G401 (cell line): ENCODE measurements around the gene SLC39A11. TPM values are rescaled to one million over a fixed set of nuclear protein-coding genes. Genes with fewer than 3 reads are reported as not detected.
A peak's percentile ranks its signal among the peaks of the same experiment; 100 is the strongest.

Source experiments
- DNase-seq: peaks from one replicate; pipeline ENCODE4 v3.0.0-alpha.2; 2015; ENCODE audit warnings: low spot score
- in situ Hi-C: cut with HindIII; loops from 2 replicates; pipeline ENCODE4 v1.10.0; 2016; ENCODE audit warnings: low sequenced_read_pairs, mixed read lengths
- total RNA-seq: library from RNA; depleted of rRNA; stranded (reverse); fragments of >200 nt; shearing (Covaris generic); gene quantifications from 2 replicates; pipeline ENCODE4 v1.2.3, GENCODE V29; 2014

The SLC39A11 gene
- total RNA-seq, 1 experiment from 2014 or later, result 4.1 TPM

DNA sequence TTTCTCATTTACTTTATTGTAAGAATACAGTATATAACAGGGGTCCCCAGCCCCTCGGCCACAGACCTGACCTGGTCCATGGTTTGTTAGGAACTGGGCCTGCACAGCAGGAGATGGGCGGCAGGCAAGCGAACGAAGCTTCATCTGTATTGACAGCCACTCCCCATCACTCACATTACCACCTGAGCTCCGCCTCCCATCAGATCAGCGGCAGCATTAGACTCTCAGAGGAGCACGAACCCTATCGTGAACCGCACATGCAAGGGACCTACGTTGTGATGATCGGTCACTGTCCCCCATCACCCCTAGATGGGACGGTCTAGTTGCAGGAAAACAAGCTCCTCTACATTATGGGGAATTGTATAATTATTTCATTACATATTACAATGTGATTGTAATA is 410.6 kb downstream of the SLC39A11 start:
- DNase-seq, result no peak
- in situ Hi-C loops, result no loop called here

DNA sequence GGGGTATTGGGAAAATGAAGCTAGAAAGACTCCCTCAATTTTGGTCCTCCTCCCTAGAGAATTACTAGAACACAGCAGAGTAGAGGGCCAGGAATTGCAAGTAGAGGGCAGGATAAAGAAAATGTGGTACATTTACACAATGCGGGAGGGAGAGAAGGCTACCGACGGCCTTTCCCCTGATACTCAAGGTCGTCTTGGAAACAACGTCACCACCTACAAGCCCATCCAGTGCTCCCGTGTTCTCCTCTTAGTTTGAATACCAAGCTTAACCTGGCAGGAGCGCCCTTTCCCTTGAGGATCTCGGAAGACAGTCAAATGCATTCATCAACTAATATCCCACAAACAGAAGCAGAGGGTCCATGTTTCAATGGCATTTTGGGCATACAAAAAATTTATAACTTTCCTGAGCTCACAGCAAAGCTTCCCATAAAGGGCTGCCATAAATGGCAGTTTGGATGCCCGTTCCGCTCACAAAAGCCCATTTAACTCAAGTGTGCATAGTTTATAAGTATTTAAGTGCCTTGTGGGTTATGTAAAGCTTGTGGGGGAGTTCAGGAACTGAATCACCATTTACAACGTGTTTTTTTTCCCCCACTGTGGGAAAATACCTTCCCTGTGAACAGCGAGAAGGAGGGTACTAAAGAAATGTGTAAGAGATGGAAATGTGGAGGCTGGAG is 414.6 kb downstream of the SLC39A11 start:
- DNase-seq, result no peak
- in situ Hi-C loops, result no loop called here

DNA sequence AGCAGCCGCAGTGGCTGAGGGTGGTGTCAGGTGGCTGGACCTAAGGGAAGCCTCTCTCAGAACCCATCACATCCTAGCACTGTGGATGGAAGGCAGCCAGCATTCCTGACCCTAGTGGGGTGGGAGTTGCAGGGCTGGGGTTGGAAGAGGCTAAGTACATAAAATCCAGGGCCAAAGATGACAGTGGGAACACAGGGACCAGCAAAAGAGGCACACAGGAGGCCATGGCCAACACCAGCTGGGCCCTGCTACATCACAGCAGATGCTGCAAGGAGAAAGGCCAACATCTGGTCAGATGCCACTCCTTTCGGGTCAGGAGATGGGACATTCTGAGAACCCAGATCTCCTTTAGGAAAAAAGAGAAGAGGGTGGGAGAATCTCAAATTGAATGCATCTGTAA is 415.4 kb downstream of the SLC39A11 start:
- DNase-seq, result no peak
- in situ Hi-C loops, result no loop called here

DNA sequence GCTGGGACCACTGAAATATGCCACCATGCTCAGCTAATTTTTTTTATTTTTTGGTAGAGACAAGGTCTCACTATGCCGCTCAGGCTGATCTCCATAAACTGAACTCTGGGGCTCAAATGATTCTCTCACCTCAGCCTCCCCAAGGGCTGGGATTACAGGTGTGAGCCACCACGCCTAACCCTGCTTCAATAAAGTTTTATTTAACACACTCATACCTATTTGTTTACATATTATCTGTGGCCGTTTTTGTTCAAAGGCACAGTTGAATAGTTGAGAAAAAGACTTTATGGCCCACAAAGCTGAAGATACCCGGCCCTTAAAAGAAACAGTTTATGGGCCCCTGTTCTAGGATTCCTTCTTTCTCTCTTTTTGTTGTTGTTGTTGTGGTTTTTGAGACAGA is 419.8 kb downstream of the SLC39A11 start:
- in situ Hi-C loops, result no loop called here
- no peak for DNase-seq

DNA sequence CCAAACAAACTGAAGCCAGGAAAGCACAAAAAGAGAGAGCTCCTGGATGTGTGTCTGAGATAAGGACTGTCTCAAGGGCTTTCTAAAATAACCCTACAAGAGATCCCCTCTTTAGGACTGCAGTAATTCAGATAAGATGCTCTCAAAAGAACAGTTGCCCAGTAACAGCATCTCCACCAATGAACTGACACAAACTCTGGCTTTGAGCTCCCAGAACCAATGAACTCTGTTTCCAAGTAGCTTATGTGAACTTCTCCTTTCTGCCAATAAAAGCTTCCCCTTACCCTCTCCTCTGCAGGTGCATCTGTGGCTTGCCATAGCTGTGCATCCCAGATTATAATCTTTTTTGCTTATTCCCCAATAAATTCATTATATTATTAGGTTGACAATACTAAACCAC is 421.5 kb downstream of the SLC39A11 start:
- DNase-seq, result no peak
- in situ Hi-C loops, result no loop called here

DNA sequence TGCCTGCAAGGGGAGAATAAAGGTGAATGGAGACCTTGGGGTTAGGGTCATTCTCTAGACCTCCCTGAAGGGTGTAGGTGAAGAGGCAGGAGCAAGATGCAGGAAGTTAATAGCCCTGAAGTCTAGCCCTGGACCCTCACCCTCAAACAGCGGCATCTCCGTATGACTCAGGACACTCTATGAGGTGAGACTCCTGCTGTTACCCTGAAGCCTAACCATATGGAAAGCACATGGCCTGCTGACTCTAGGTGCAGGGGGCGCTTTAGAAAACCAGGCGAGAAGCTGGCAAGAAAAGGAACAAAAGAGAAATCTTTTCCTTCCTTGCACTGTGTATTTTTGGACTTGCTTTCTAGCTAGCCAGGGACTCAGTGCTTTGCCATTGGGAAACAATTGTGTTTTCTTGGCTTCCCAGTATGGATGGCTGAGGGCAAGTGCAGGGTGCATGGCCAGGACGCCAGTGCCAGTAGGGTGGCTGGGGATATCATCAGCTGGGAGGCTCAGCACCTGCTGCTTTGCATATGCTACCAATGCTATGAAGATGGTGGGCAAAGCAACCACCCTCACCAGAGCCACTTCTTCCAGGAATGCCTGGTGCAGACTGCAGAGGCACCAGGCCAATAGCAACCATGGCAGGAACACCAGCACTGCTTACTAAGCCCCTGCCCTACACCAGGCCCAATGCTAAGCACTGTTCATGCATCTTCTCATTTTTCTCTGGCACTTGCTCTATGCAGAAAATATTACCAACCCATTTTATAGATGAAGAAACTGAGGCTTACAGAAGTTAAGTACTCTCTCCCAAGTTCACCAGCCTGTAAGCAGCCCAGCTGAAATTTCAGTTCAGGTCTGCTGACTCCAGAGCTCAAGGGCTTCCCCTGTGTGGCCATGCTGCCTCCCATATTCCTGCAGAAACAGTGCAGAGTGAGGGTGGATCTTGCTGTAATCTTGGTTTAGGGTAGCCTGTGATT is 425.1 kb downstream of the SLC39A11 start:
- in situ Hi-C loops, result no loop called here
- no peak for DNase-seq

DNA sequence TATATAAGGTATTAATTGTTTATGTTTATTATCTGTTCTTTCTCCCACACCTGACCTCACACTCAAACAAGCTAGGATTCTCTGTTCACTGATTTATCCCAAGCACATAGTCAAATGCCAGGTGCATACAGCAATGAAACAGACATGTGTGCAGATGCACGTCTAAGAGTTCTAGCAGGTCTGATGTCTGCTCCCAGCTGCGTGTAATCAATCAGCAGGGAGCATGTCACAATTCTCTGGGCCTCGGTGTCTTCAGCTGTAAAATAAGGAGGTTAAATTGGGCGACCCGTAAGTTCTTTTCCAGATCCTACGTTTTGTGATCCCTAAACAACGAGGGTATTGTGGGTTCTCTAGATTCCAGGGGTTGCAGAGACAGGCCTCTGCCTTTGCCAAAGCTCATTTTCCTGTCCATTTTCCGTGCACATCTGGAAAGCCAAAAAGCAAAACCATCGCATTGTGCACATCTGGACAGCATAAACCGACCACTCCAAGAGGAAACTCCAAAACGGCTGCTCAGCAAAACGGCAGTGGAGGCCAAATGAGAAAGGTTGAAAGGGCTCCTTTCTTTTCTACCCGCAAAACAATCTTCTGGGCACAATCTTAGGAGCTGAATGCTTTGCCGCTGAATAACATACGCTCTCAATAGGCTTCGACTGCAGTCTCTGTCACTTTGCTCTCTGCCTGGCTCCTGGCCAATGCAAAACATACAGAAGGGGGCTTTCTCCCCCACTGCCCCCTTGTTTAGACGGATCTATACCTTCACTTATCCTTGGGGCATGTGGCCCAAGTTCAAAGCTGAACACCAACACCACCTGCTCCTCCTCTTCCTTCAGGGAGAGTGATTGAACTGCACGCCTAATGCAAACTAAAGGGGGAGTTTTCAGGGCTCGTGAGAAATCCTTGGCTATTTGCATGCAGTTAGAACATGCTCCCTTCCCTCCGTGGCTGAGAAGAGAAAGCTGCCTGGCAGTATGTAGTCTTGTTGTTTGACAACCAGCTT is 426.3 kb downstream of the SLC39A11 start:
- in situ Hi-C loops, result no loop called here
- no peak for DNase-seq

DNA sequence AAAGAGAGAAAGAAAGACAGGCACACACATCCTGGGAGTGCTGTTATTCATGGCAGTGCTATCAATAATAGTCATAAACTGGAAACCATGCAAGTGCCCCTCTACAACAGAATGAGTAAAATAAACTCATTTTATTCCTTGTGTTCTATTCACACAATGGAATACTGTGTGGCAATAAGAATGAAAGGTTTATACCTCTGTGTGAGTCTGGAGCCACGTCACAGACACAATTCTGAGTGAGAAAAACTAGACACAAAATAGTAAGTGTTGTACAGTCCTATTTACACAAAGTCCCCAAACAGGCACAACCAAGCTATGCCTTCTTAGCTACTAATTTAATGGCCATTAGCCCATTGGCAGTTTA is 429.7 kb downstream of the SLC39A11 start:
- no peak for DNase-seq
- in situ Hi-C loops, result no loop called here

DNA sequence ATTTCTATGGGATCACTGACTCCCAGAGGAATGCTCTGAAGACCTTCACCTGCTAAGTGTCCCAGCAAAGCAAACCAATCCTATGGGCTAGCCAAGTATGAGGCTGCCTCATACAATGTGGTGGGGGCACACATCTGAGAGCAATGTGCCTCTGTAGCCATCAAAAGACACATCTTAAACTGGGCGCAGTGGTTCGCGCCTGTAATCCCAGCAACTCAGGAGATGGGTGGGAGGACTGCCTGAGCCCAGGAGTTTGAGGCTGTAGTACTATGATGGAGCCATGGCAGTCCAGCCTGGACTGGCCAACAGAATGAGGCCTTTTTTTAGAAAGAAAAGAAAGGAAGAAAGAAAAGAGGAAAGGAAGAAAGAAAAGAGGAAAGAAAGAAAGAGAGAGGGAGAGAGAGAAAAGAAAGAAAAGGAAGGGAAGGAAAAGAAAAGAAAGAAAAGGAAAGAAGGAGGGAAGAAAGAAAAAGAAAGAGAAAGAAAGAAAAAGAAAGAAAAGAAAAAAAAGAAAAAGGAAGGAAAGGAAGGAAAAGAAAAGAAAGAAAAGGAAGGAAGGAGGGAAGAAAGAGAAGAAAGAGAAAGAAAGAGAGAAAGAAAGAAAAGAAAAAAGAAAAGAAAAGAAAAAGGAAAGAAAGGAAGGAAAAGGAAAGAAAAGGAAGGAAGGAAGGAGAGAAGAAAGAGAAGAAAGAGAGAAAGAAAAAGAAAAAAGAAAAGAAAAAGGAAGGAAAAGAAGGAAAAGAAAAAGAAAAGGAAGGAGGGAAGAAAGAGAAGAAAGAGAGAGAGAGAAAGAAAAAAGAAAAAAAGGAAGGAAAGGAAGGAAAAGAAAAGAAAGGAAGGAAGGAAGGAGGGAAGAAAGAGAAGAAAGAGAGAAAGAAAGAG is 430.3 kb downstream of the SLC39A11 start:
- in situ Hi-C loops, result no loop called here
- DNase-seq, result no peak

DNA sequence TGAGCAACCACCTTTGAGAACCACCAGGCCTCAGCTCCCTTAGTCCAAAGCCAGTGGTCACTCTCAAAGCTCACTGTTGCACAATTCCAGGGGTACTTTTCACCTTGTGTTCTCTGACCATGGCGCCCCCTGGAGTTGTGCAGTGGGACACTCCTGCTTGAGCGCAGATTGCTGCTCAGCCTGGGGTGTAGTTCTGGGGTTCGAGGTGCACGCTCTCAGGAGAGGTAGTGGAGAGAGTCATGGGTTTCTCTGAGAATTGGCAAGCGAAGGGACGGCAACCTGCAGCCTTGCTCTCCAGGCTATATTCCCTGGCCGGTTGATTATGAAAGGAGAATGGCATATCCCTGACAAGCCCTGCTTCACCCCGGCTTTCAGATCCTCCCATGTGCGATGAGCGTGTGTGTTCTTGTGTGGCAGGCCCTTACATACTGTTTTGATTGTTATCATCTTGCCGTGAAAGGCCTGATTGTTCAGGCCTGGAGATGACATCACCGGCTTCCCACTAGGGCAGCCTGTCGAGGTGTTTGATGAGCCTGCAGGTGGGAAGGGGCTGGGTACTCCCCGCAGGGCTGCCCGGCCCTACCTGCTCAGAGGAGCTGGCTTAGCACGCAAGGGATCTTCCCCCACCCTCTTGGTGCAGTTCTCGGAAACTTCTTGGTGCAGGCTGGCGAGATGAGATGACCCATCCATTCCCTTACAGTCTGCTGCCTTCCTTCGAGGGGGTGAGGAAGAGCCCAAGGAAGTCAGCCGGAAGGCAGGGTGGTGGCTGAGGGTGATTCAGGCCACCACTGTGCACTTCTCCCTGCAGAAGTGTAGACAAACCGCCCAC is 431.2 kb downstream of the SLC39A11 start:
- in situ Hi-C loops, result no loop called here
- DNase-seq, result no peak

DNA sequence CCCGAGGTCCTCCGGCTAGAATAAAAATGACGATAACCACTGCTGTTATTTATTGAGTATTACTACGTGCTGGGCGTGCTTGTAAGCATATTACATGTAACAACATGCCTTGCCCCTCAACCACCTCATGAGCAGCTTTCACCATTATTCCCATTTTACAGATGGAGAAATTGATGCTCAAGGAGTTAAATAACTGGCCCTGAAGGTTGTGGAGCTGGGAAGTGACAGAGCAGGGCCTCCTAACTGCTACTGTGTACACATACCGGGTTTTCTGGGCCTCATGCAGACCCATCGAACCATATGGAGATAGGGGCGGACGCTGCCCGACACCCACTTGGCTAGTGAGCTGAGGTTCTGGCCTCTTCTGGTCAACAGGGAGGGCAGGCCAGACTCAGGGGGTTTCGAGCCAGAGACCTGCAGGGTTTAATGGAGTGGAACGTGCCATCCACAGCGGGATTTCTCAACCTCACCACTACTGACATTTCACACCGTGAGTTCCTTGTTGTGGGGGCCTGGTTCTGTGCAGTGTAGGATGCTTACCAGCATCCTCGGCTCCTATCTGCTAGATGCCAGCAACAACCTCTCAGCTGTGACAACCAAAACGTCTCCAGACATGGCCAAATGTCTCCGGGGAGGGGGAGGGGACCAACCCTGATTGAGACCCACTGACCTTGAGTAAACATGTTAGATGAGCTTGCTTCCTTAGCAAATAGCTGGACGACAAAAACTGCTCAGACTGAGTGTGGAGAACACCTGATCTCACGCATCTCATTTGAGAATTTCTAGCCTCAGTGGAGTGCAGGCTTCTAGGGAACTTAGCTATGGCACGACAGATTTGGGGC is 432.0 kb downstream of the SLC39A11 start:
- in situ Hi-C loops, result no loop called here
- no peak for DNase-seq

DNA sequence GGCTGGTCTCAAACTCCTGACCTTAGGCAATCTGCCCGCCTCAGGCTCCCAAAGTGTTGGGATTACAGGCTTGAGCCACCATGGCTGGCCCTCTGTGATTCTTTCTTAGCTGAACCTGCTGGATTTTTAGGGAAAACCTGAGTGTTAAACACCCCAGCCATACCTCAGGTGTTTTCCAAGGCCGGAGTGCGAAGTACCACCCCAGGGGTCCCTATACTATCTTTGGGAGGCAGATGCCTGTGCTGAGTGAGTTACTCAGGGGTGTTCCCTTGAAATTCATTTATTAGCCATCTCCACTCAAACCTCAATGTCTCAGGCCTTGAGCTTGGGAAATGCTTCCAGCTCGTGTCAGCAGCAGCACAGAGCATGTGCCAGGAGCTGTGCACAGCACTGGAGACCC is 432.7 kb downstream of the SLC39A11 start:
- no peak for DNase-seq
- in situ Hi-C loops, result no loop called here

DNA sequence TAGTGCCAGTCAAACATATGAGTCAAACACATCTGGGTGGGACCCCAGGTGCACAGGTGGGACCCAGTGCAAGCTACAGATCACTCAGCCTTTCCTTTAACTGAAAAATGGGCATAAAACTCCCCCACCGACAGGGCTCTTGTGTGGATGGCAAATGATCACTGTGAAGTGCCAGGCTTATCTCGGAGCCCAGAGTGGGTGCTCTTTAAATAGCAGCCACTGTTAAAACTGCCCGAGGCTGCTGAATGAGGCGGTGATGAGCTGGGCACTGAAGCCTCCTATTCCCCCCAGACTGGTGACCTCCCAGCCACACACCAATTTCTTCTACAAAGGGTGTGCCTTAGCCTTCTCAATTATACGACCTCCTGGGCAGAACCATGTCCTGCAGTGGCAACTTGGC is 433.8 kb downstream of the SLC39A11 start:
- in situ Hi-C loops, result no loop called here
- DNase-seq, result no peak

DNA sequence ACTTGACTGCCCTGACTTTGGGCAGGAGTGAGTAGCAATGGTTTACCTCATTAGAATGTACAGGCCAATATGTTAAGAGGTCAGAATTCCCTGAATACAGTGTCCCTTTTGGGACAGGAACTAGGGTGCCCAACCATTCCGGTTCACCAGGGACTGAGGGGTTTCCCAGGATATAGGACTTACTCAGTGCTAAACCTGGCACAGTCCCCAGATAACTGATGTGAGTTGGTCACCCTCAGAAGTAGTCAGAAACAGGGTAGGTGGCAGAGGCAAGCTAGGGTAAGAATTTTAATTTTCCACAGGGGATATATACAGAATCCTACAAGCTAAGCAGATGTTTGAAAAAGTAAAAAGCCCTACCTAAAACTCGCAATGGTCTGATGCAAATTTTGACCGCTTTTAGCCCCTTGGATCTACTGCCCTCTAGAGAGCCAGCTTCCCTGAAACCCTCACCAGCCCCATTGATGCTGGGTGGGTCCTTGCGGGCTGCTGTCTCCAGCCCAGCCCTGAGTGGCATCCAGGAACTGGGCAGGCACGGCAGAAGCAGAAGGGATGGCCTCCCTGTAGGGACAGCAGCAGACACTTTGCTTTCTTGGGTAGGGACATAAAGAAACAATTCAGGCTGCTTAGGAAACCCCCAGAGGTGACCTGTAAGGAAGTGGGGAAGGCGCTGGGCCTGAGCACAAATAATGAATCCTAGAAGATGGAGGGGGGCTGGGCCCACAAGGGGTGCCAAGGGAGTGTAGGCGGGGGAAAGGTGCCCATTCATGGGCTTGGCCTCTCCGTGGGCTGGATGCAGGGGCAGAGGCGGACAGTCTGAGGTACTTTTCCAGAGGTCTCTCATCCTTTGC is 434.8 kb downstream of the SLC39A11 start:
- in situ Hi-C loops, result no loop called here
- DNase-seq, result no peak

DNA sequence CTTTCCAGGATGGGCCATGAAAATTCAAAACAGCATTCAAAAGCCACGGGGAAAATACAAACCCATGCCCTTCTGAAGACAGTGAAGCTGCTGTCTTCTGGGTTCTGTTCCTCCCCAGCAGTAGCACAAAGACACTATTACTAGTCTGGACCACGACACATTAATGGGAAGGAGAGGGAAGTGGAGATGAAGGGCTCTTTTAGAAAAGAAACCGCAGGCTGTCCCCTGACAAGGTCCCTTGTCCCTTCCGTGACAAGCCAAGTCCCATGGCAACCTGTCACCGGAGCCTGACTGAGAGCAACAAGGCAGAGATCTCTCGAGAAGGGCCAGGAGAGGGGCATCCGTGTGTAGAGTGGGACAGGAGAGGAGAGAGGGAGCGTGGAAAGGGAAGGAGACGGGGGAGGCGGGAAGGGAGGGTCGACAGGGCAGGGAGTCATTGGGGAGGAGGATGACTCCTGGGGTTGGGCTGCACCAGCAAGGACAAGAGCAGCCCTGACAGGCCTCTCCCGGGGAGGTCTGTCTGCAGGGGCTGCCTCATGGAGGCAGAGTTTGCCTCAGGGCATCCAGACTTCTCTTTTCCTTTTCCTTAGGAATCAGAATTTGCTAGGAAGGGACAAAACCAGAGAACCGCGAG is 436.2 kb downstream of the SLC39A11 start:
- in situ Hi-C loops, result no loop called here
- DNase-seq, result peak; percentile 17

DNA sequence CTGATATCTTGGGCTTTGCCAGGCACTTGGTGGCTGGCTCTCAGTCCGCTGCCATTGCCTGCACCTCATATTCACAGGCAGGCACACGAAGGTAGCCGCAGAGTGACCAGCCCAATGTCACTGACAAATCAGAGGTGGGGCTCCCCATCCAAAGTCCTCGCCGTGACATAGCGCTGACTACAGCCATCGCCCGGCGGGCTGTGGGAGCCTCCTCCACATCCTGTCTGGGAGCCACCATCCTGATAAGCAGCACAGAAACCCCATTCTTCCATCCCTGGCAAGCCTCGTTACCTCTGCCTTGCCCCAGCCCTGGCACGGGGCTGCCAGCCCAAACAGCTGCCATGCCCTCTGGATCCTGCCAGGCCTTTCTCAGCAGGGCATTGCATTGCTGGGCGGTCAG is 437.8 kb downstream of the SLC39A11 start:
- no peak for DNase-seq
- in situ Hi-C loops, result no loop called here
